Smooth muscle cell of the brain vasculature (primary cell): Measurements from ENCODE around the gene DNAJC6.
"Not testable (repeated sequence)": the region's sequence is repeated elsewhere in the genome, so short reads cannot be mapped to it uniquely, and the experiment has no call there.

Experiments used
- DNase-seq: peaks from one replicate; pipeline ENCODE4 v3.0.0-alpha.2; 2012; ENCODE audit warnings: low read depth, low spot score

Gene DNAJC6

DNA sequence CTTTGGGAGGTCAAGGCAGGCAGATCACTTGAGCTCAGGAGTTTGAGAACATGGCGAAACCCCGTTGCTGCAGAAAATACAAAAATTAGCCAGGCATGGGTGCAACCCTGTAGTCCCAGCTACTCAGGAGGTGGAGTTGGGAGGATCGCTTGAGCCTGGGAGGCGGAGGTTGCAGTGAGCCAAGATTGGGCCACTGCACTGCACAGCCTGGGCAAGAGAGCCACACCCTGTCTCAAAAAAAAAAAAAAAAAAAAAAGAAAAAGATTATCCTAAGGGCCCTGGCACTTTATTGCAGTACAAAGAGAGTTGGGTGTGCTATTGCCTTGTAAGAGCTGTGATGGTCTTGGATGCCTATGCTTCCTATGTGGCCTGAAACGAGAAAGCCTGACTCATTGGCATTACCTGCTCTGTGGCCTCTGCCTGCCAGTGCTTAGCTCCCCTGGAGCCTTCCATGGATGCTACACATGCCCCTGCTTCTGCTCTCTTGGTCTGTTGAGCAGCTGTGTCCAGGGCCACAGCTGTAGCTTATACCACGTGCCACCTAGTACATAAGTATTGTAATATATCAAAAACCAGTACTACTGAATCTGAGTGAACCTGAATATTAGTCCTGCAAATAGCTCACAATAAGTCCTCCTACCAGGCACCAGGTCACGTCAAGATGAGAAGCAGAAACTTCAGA, 45.8 kb downstream of the DNAJC6 start:
- no peak for DNase-seq

DNA sequence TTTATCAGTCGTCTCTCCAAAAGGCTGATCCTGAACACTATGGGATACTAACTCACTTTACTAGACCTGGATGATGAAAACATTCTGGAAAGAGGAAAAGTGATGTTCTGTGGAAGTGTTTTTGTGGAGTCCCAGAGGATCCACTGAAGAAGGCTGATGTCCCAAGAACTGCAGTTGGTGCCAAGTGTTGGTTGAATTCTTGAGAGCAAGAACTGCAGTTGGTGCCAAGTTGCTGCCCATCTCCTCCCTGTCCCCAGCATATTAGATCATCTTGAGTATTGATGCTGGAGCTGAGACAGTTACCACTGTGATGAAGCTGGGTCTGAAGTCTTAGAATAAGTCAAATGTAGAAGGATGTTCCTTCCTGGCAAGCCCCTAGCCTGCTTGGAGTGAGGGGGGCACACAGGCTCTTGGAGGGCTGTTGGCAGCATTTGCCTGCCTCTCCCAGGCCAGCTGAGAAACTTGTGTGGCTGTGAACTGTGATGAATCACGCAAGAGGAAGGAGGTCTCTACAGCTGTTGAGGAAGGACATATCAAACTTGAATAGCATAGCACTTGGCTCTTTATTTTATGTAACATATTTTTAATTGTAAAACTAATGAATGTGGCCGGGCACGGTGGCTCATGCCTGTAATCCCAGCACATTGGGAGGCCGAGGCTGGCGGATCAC, 48.1 kb downstream of the DNAJC6 start:
- no peak for DNase-seq

DNA sequence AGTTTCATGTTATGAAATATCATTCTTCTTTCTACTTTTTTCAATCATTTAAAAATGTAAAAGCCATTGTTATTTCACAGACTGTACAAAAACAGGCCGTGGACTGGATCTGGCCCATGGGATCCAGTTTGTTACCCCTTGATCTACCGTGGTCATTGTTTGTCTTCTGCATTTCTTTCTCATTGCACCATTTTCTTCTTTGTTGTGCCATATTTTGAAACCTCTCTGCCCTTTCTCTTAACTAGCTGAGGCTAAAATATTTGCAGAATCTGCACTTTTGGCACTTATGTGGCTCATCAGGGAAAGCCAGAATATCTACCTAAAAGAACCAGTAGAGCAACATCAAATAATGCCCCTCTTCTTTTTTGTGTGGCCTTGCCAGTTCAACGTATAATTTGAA, 50.5 kb downstream of the DNAJC6 start:
- no peak for DNase-seq

DNA sequence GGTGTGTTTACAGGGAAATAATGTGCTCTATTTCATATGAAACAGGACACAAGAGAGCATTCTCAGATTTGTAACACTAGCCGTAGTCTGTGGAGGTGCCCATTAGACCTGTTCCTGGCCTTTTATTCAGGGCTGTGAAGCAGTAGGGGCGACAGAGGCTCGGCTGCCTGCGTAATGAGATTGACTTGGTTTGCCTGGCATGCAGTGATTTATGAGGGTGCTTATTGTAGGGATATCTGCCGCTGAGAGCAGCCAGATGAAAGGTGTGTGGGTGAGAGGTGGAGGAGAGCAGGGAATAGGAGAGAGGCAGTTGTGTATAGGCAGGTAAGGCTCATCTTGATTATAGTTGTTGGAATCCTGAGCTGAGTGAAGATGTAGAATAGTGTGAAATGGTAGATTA, 51.3 kb downstream of the DNAJC6 start:
- DNase-seq: no peak

DNA sequence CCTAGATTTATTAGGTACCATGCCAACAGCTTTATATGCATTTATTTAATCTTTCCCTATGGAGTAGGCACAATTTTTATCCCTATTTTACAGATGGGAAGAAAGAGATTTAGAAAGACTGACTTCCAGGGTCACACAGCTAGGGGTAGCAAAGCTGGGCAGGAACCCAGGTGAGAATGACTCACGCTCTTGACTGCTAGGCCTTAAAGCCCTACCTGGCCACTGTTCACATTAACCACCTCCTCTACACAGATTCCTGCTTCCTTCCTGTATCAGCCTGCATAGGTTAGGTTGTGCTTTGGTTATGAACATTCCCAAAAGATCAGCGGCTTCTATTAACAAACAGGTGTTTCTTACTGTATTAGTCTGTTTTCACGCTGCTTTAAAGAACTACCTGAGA, 53.2 kb downstream of the DNAJC6 start:
- no peak for DNase-seq

DNA sequence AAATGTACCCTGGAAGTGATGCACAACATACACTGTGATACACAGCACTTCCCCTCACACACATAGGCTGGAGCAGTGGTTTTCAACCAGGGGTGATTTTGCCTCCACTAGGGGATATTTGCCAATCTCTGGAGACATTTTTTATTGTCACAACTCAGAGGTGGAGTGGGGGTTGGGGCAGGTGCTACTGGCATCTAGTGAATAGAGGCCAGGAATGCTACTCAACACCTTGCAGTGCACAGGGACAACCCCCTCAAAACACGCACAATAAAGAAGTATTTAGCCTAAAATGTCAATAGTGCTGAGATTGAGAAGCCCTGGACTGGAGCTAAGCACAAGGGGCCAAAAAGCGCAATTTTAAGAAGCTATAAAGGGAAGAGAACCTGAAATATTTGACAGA, 54.1 kb downstream of the DNAJC6 start:
- DNase-seq: no peak

DNA sequence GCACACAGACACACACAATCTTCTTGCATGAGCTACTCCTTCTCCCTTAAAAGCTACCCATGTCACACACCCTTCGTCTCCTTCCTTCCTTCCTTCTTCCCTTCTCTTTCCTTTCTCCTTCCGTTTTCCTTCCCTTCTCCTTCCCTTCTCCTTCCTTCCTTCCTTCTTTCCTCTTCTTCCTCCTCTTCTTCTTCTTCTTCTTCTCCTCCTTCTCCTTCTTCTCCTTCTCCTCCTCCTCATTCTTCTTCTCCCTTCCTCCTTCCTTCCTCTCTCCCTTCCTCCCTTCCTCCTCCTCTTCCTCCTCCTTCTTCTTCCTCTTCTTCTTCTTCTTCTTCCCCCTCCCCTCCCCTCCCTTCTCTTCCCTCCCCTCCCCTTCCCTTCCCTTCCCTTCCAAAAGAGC, 59.1 kb downstream of the DNAJC6 start:
- no peak for DNase-seq

DNA sequence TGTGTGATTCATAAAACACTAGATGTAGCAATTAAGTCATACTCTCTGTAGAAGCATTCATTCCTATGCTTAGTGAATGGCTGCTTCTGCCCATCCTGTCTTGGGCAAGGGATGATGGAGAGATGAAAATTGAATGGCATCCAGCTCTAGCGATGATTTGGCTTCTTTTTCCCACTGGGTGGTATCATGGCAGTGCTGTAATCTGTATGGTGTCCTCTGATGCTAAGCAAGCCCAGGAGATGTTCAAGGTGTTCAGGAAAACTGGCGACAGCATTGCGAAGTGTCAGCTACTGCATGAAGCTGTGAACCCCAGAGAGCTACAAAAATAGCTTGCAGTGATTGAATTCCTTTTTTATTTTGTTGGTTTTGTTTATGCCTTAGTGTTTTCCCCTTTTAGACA, 62.2 kb downstream of the DNAJC6 start:
- no peak for DNase-seq

DNA sequence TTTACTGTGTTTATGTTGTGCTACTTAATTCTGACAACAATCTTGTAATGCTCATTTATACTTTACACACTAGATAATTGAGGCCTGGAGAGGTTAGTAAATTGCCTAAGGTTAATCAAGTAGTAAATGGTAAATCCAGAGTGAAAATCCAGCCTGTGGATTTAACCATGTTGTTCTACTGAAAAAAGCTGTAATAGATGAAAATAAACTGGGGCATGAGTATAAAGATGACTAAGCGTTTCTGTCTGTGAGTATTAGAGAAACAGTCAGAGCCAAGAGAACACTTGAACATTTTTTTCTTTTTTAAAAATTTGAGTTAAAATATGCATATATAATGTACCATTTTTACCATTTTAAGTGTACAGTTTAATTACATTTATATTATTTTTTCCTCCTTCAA, 63.2 kb downstream of the DNAJC6 start:
- no peak for DNase-seq

DNA sequence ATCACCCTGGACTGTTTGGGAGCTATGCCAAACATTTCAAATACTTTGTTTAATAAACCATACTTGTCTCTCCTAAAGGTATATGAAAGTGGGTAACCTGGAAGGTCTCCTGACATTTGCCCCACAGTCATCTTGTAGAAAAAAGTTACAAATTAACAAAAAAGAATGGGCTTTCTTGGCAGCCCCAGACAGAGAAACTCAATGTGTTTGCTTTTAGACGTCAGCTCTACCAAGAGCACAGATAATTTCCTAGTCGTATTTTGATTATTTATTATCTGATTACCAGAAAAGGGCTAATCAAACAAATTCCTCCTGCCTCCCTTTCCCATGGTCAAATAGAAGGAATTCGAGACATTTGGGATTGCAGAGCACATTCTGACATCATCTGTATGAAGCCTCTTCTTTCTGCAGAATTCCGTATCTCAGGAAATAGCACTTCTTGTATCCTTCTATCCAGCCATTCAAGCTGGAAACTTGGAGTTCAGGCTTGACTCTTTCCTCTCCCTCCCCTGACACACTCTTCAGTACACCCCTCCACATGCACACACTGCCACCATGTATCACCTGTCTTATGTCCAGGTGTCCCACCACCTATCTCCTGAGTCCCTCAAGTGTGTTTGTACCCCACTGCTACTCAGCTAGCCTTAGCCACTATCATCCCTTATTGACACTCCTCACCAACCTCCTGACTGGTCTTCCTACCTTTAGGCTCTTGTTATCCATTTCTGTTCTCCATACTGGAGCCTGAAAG, 68.3 kb downstream of the DNAJC6 start:
- DNase-seq: no peak

DNA sequence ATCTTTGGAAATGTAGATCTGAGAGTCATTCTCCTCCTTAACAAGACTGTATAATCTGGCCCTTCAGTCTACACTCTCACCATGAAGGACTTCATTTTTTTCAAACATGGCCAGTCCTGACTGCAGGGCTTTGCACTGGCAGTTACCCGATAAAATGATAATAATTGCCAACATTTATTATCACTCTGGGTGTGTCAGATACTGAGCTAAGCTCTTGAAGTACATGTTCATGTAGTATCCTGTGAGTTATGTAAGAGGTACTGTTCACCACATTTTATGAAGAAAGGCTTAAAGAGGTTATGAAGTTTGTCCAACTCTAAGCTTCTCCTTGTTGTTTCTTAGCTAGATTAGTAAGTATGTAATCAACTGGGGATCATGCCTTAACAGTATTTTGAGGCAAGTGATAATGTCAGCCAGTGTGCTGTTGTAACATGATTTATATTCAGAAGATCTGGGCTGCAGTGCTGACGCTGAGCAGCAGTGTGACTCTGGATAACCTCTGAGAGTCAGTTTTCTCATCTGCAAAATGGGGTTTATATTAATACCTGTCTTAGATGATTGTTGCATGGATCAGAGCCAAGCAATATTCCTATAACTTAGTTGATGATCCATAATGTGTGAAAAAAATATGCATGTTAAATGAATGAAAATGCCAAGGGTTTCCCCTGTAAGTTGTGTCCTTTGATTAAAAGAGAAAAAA, 69.1 kb downstream of the DNAJC6 start:
- no peak for DNase-seq

DNA sequence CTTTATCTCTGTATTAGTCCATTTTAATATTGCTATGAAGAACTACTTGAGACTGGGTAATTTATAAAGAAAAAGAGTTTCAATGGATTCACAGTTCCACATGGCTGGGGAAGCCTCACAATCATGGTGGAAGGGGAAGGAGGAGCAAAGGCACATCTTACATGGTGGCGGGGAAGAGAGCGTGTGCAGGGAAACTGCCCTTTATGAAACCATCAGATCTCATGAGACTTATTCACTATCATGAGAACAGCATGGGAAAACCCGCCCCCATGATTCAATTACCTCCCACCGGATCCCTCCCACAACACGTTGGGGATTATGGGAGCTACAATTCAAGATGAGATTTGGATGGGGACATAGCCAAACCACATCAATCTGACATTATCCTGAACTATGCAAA, 75.1 kb downstream of the DNAJC6 start:
- DNase-seq: not testable (repeated sequence)

DNA sequence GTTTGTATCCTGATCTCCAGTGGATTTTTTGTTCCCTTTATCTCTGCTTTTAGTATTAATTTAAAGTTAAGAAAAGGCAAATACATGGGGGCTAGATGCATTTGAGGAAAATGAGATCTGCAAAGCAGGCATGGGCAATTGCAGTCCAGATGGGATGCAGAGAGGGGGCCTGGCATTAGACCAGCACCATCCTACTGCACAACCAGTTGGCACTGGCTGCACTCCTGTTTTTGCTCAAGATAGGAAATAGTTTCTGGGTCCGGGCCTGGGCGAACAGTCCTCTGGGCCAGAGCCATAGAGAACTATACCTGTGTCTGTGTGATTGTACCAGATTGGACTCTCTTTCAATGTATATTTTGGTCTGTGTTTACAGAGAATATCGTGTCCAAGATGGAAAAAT, 77.1 kb downstream of the DNAJC6 start:
- no peak for DNase-seq

DNA sequence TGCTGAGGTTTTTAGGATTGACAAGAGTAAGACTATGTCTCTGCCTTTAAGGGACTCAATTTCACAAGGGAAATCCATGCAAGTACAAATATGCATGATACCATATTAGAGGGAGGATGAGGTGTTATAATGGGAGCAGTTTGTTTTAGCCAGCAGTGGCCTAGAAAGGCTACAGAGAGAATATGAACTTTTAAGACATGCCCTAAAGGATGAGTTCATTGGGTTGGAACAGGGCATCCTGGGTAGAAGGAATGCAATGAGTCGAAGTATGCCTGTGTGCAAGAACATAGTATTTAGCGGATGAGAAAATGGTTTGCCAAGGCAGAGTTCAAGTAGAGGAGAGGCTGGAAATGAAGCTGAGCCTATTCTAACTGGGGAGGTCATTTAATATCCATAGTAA, 78.5 kb downstream of the DNAJC6 start:
- DNase-seq: no peak

DNA sequence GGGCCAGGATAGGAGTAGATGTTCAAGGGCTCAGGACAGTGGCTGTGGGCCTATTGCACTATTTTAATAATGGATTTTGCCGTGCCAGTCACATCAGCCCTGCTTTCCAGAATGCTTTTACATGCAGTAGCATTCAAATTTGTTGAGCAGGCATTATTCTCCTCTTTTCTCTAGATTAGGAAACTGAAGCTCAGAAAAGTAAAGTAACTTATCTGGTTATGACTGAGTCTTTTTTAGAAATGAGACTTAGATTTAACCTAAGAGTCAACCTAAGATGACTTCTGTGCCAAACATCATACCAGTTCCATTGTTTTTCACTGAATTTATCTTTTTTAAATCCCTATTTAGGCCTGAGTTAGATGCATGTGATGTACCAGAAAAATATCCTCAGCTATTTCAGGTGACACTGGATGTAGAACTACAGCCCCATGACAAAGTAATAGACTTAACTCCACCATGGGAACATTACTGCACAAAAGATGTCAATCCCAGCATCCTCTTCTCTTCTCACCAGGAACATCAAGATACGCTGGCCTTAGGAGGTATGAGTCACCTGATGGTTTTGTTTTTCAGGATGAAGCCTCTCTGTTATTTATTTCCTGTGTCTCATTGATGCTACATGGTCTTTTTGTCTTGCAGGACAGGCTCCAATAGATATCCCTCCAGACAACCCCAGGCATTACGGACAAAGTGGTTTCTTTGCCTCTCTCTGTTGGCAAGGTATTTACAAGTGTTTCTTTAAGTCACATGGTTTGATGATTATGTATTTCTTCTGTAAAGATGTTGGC, 79.8 kb downstream of the DNAJC6 start:
- no peak for DNase-seq

DNA sequence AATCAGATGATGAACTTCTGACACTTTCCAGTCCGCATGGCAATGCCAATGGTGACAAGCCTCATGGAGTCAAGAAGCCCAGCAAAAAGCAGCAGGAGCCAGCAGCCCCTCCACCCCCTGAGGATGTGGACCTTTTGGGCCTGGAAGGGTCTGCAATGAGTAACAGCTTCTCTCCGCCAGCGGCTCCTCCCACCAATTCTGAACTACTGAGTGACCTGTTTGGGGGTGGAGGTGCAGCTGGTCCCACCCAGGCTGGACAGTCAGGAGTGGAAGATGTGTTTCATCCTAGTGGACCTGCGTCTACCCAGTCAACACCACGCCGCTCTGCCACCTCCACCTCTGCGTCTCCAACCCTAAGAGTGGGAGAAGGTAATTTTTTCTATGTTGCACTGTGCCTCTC, 83.2 kb downstream of the DNAJC6 start:
- no peak for DNase-seq

DNA sequence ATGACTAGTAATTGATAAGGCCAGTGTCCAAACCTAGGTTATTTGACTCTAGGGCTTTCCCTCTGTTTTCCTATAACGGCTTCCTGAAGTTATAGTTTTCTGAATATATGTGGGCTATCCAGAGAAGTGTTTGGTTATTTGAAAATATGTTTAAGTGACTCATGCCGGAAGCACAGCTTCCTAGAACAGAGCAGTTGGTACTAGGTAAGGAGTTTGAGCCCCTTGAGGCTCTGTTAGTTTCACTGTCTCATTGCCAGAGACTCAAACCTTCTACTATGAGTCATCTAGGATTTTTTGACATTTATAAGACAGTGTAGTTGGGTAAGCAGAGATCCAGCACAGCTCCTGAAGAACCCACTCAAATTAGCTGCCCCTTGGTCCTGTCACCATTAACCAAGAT, 84.0 kb downstream of the DNAJC6 start:
- DNase-seq: peak; percentile 40

DNA sequence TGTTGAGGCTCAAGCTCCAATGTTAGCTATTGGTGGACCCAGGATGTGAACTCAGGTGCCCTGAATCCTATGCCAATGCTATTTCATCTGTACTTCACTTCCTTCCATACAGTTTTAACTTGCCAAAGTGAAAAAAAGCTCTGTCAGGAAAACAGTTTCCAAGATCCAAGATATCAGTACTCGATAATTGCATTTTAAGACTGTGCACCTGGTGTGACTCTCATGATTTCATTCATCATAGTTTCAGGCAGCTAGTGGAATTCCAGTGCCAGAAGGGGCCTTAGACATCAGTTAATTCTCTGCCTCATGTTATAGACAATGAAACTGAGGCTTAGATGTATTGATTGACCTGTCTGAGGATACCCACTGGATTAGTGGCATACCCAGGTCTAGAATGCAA, 84.6 kb downstream of the DNAJC6 start:
- no peak for DNase-seq

DNA sequence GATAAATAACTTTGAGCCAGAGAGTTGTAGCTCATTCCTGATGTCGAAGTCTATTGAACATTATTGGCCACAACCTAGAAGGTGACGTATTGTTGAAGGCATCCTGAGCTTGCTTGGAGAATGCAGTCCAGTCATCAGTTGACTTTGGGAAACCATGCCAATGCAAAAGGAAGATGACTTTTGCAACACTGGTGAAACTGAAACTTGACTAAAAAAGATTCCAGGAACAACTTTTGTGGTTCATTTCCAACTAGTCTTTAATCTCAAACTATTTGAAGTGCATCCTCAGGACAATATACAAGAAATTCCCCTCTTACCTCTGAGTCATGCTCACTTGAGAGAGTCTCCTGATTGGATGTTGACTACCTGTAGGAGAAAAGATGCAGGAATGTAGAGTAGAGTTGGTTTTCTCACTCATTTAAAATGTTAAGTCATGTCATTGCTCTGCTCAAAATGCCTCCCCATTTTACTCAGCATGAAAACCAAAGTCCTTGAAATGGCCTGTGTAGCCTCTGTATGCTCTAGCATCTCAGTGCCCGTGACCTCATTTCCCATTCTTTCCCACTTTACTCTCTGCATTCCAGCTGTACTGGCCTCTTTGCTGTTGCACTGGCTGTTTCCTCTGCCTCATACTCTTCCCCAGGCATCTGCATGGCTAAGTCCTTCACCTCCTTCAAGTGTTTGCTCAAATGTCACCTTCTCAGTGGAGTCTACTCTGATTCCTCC, 86.7 kb downstream of the DNAJC6 start:
- no peak for DNase-seq

DNA sequence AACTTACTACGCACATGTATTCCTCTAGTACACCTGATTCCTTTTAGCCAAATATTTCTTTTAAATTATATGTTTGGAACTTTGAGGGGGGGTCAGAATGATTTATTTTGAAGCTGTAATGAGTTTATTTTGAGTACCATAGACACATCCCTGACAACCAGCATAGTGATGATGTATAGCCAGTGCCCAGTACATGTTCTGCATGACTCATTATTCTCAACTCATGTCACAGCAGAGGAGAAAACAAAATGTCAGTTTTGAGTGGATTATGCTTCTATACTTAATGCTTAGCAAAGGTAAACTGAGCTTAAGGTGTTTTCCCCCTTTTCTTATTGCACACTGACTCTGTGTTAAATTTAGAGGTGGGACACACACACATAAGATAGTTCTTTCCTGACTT, 88.7 kb downstream of the DNAJC6 start:
- DNase-seq: no peak

DNA sequence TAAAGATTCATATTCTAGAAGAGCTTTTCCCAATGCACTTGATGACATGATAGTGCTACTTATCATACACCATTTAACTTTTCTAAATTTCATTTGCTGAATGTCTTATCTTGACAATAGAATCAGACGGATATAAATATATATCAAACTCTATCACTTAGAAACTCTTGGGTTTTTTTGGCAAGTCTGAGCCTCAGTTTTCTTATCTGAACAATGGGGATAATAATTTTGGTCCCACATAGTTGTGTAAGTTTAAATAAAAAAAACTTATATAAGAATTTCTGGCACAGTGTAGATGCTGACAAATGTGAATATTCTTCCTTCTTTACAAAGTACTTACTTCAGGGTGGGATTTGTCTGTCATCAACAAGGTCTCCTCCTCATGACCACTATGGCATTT, 89.7 kb downstream of the DNAJC6 start:
- no peak for DNase-seq
